ENCODE results near the gene ZMAT5. TPM values are rescaled to one million over a fixed set of nuclear protein-coding genes. Genes with fewer than 3 reads are reported as not detected.

The ZMAT5 gene
- total RNA-seq, 1 donor from 2014 or later, result 22.6 TPM

DNA sequence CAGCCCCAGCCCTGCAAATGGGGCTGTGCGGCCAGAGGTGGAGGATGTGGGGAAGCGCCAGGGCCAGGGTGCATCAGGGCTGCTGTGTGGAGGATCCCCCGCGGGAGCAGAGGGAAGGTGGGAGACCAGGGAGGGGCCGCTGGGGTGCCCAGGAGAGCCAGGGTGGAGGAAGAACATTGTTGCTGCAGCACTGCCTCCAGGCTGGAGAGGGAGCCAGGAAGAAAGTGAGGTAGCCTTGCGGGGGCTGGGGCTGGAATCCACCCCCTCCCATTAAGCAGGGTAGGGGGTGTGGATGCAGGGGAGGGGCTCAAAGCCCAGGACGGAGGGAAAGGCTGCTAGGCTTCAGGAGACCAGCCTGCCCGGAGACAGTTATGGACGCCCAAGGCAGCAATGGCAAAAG is 32.0 kb downstream of the ZMAT5 start:
- TF ChIP-seq CTCF (IDR thresholded peaks at IDR 0.05), result no peak
- H3K27me3 Mint-ChIP-seq, result no peaks in the 10 kb centered on the region
- POLR2A ChIA-PET, result no interaction called here
- CTCF ChIA-PET, result no interaction called here
- DNase-seq (no peak), ATAC-seq (ENCODE audit: low read depth) (no peak)
- H3K4me3 Mint-ChIP-seq, result no peak overlapping the region
- no peaks in the 10 kb centered on the region for H3K9me3 Mint-ChIP-seq
- H3K36me3 Mint-ChIP-seq (ENCODE audit: low read depth), result peaks cover 41% of the 10 kb centered on the region
- peaks cover 3% of the 10 kb centered on the region for H3K4me1 Mint-ChIP-seq
- H3K27ac Mint-ChIP-seq, result no peak overlapping the region
- intact Hi-C loops (cut with micrococcal nuclease), result no loop called here

DNA sequence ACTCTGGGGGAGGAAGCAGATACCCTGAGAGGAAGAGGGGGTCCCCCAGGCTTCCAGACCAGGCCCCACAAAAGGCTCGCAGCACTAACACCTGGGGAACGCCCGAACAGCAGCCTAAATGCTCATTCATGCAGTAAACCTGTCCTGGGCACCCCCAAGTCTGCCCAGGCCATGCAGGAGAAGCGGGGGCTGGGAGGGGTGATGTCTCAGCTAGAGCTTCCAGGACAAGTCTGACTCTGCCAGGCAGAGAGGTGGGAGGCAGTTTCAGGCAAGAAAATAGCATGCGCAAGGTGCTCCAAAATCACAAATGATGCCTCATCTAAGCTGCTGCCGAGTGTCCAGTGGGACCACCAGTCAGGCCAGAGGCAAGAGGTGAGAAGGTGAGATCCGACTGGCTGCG is 32.4 kb downstream of the ZMAT5 start:
- ATAC-seq (ENCODE audit: low read depth) (no peak), DNase-seq (no peak)
- Mint-ChIP-seq H3K4me3 (no peak overlapping the region), H3K9me3 (no peaks in the 10 kb centered on the region), H3K4me1 (peaks cover 3% of the 10 kb centered on the region), H3K27ac (no peak overlapping the region), H3K27me3 (no peaks in the 10 kb centered on the region), H3K36me3 (ENCODE audit: low read depth) (peaks cover 38% of the 10 kb centered on the region)
- CTCF ChIA-PET, result no interaction called here
- POLR2A ChIA-PET, result interaction anchor here (0.7 kb wide), 1 partner anchor 32 kb away, joined by 3 read pairs; the partner anchor contains the start of genes UQCR10 and ZMAT5
- TF ChIP-seq CTCF (IDR thresholded peaks at IDR 0.05), result no peak
- intact Hi-C loops (cut with micrococcal nuclease), result no loop called here

- DNase-seq (no peak), ATAC-seq (ENCODE audit: low read depth) (peak; percentile 52)
- Mint-ChIP-seq H3K36me3 (ENCODE audit: low read depth) (peaks cover 33% of the 10 kb centered on the region), H3K4me1 (peaks cover 3% of the 10 kb centered on the region), H3K4me3 (no peak overlapping the region), H3K27ac (no peak overlapping the region), H3K9me3 (no peaks in the 10 kb centered on the region), H3K27me3 (no peaks in the 10 kb centered on the region)
- POLR2A ChIA-PET, result interaction anchor here (0.7 kb wide), 1 partner anchor 33 kb away, joined by 3 read pairs; the partner anchor contains the start of genes UQCR10 and ZMAT5
- CTCF ChIA-PET, result no interaction called here
- intact Hi-C loops (cut with micrococcal nuclease), result no loop called here
- TF ChIP-seq CTCF (IDR thresholded peaks at IDR 0.05), result no peak
Measured at GRCh38 chr22:29733362-29734201, 33.2 kb downstream of the ZMAT5 start.

DNA sequence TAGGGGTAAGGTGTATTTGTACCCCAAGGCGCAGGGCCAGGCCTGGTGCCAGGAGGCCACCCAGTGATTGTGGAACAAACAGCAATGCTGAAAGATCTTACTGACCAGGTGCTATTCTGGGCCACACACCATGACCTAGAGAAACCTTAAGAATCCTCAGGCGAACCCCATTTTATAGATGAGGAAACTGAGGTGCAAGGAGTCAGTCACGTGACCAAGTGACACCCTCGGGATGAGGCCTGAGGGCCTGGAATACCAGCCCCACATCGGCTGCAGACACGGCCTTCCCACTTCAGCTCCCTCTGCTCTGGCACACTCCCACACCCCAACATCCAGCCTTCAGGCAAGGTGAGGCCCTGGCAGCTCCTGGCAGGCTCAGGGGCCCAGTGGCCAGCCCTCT is 33.9 kb downstream of the ZMAT5 start:
- H3K27ac Mint-ChIP-seq, result no peak overlapping the region
- H3K27me3 Mint-ChIP-seq, result no peaks in the 10 kb centered on the region
- peaks cover 3% of the 10 kb centered on the region for H3K4me1 Mint-ChIP-seq
- intact Hi-C loops (cut with micrococcal nuclease), result no loop called here
- H3K4me3 Mint-ChIP-seq, result no peak overlapping the region
- no peak for ATAC-seq (ENCODE audit: low read depth)
- DNase-seq, result no peak
- TF ChIP-seq CTCF (IDR thresholded peaks at IDR 0.05), result no peak
- CTCF ChIA-PET, result no interaction called here
- peaks cover 33% of the 10 kb centered on the region for H3K36me3 Mint-ChIP-seq (ENCODE audit: low read depth)
- POLR2A ChIA-PET, result no interaction called here
- H3K9me3 Mint-ChIP-seq, result no peaks in the 10 kb centered on the region

DNA sequence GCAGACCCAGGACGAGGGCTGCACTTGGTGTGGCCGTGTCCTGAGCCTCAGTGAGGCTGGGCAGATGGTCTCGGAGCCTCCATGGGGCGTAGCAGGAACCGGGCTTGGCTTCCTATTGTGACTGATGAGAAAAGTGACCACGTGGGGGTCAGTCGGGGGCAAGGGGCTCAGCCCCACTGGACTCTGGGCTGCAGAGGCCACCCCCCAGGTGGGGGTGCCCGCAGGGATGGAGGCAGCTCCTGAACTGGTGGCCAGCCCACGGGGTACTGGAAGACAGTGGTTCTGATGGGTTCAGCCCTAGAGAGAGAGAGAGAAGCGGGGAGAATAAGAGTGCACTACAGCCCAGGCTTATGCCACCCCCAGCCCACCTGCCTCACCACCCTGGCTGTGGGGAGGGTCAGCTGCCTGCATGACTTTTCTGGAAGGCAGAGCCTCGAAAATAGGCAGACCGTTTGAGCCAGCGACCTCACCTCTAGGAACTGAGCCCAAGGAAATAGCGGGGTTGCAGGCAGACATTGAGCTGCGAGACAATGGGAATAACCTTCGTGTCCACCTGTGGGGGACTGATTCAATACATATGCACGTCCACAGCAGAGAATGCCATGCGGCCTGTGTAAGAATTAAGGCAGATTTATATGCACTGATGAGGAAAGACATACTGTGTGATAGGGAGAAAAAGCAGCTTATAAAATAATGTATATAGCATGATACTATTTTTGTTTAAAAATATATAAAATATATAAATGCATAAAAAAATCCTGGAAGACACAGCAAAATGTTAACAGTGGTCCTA is 35.6 kb downstream of the ZMAT5 start:
- no peak for TF ChIP-seq CTCF (IDR thresholded peaks at IDR 0.05)
- Mint-ChIP-seq H3K4me3 (no peak overlapping the region), H3K27ac (no peak overlapping the region), H3K36me3 (ENCODE audit: low read depth) (peaks cover 24% of the 10 kb centered on the region), H3K4me1 (peaks cover 3% of the 10 kb centered on the region), H3K27me3 (no peaks in the 10 kb centered on the region), H3K9me3 (no peaks in the 10 kb centered on the region)
- ChIA-PET POLR2A (no interaction called here), CTCF (no interaction called here)
- DNase-seq (no peak), ATAC-seq (ENCODE audit: low read depth) (no peak)
- intact Hi-C loops (cut with micrococcal nuclease), result no loop called here

Measured in activated B cell treated with CpG ODN at 0.5 μM for 24 hours (primary cell).